Cerebellar nuclear complex (tissue), 1 donor: Measurements from ENCODE around the gene APC2.
"Not testable (repeated sequence)": the region's sequence is repeated elsewhere in the genome, so short reads cannot be mapped to it uniquely, and the experiment has no call there.

Experiments
- DNase-seq, 2 experiments: peaks; one replicate each; lab custom pipeline; 2025; lab: John Stamatoyannopoulos, UW

Gene APC2

GRCh38 chr19:1428738-1429391 is 21.1 kb upstream of the APC2 start:
- no peak for DNase-seq

GRCh38 chr19:1429750-1430149 is 20.2 kb upstream of the APC2 start:
- DNase-seq: no peak

GRCh38 chr19:1430246-1430645 is 19.7 kb upstream of the APC2 start:
- DNase-seq: no peak

- DNase-seq: no peak
Observed at GRCh38 chr19:1431759-1432506, 18.0 kb upstream of the APC2 start.

- DNase-seq: no peak
Observed at GRCh38 chr19:1432507-1432887, 17.4 kb upstream of the APC2 start.

- DNase-seq: no peak
Observed at GRCh38 chr19:1433119-1434039, 16.5 kb upstream of the APC2 start.

- DNase-seq: no peak
Observed at GRCh38 chr19:1434040-1434366, 15.9 kb upstream of the APC2 start.

GRCh38 chr19:1434577-1435060 is 15.3 kb upstream of the APC2 start:
- DNase-seq: no peak

- no peak for DNase-seq
Observed at GRCh38 chr19:1435378-1435989, 14.4 kb upstream of the APC2 start.

GRCh38 chr19:1437609-1438008 is 12.3 kb upstream of the APC2 start:
- no peak for DNase-seq

GRCh38 chr19:1438035-1438932 is 11.6 kb upstream of the APC2 start, which contains the start of gene RPS15:
TSS of gene RPS15 (plus strand) at chr19:1438396. CDS start at chr19:1438426, 30 bp downstream.
- DNase-seq: peak in 1 of 2 experiments; percentile 72

GRCh38 chr19:1438933-1439354 is 11.0 kb upstream of the APC2 start:
- no peak for DNase-seq

GRCh38 chr19:1439525-1440417 is 10.2 kb upstream of the APC2 start:
- not testable (repeated sequence) for DNase-seq

GRCh38 chr19:1440418-1440801 is 9.5 kb upstream of the APC2 start:
- DNase-seq: no peak

- no peak for DNase-seq
Observed at GRCh38 chr19:1441022-1441426, 8.9 kb upstream of the APC2 start.

- DNase-seq: no peak
Observed at GRCh38 chr19:1441677-1442438, 8.1 kb upstream of the APC2 start.

- DNase-seq: no peak
Observed at GRCh38 chr19:1445185-1445931, 4.6 kb upstream of the APC2 start.

GRCh38 chr19:1445932-1446712 is 3.8 kb upstream of the APC2 start:
- DNase-seq: no peak
